Activated T-helper 1 cell treated with anti-CD3 and anti-CD28 coated beads, Interleukin-12 subunit alpha, Interleukin-12 subunit beta, Interleukin-2, Interleukin-4 antibody, amounts not matched to agents 30 ng/mL and 10 ng/mL and 1 ng/mL, durations not matched to agents 14 hours and 24 hours and 36 hours (primary cell): ENCODE measurements around the gene HSD11B1. TPM values are rescaled to one million over a fixed set of nuclear protein-coding genes. Genes with fewer than 3 reads are reported as not detected.

Source experiments
- total RNA-seq: library from RNA; stranded (reverse); gene quantifications from 2 replicates; pipeline ENCODE4 v1.2.3, GENCODE V29; 2022

HSD11B1 gene
- total RNA-seq, 1 donor from 2014 or later: 15.9 TPM

Other genes with a start within 250 kb of the HSD11B1 start
- gene CAMK1G, start 121.1 kb upstream of the HSD11B1 start, total RNA-seq: 0.07 and 0.62 TPM in 2 replicates
- 15.8 and 18.3 TPM in 2 replicates for gene LAMB3, start 52.4 kb upstream of the HSD11B1 start, total RNA-seq
- gene G0S2, start 29.4 kb upstream of the HSD11B1 start, total RNA-seq: 501 and 509 TPM in 2 replicates
- 378 and 384 TPM in 2 replicates for gene TRAF3IP3, start 51.2 kb downstream of the HSD11B1 start, total RNA-seq
- gene C1orf74, start 79.7 kb downstream of the HSD11B1 start, total RNA-seq: 2.9 and 3.2 TPM in 2 replicates
- 0.16 and 0.17 TPM in 2 replicates for gene IRF6, start 101.3 kb downstream of the HSD11B1 start, total RNA-seq
- 17.7 and 18.3 TPM in 2 replicates for gene UTP25, start 123.1 kb downstream of the HSD11B1 start, total RNA-seq
- not detected in 2 replicates for gene SYT14, start 233.4 kb downstream of the HSD11B1 start, total RNA-seq